A673 (cell line): ENCODE measurements around the gene STARD3.

ENCODE experiments used
- EZH2 ChIP-seq: fragments of 200-600 bp; sonication (generic); IDR thresholded peaks from 2 replicates; pipeline ENCODE4 v1.6.1; 2017; ENCODE audit warnings: borderline replicate concordance, low read depth, mild to moderate bottlenecking, mixed read lengths, antibody characterized with exemption, low read length; ENCODE audit not compliant: poor library complexity, severe bottlenecking
- TF ChIP-seq, protein P1 (sequence below): fragments of 300-800, 200-600 bp; sonication (generic); conservative IDR thresholded peaks from 2 replicates; pipeline ENCODE4 v1.5.1; 2017; ENCODE audit warnings: low read depth, mild to moderate bottlenecking, antibody characterized with exemption, low read length, moderate library complexity, mixed read lengths

GRCh38 chr17:39694593-39694992 is 57.6 kb downstream of the STARD3 start:
- TF ChIP-seq, protein P1, sequence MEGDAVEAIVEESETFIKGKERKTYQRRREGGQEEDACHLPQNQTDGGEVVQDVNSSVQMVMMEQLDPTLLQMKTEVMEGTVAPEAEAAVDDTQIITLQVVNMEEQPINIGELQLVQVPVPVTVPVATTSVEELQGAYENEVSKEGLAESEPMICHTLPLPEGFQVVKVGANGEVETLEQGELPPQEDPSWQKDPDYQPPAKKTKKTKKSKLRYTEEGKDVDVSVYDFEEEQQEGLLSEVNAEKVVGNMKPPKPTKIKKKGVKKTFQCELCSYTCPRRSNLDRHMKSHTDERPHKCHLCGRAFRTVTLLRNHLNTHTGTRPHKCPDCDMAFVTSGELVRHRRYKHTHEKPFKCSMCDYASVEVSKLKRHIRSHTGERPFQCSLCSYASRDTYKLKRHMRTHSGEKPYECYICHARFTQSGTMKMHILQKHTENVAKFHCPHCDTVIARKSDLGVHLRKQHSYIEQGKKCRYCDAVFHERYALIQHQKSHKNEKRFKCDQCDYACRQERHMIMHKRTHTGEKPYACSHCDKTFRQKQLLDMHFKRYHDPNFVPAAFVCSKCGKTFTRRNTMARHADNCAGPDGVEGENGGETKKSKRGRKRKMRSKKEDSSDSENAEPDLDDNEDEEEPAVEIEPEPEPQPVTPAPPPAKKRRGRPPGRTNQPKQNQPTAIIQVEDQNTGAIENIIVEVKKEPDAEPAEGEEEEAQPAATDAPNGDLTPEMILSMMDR: no peak
- TF ChIP-seq EZH2: no peak
